GM23338 (cell line): ENCODE data around the gene ARHGAP12. TPM values are rescaled to one million over a fixed set of nuclear protein-coding genes. Genes with fewer than 3 reads are reported as not detected.

Source experiments
- ATAC-seq: fragments of 200-7000 bp; cut with Tn5 transposase; 3 replicates; pipeline ENCODE4 v1.9.1; 2020
- DNase-seq: peaks from one replicate; pipeline ENCODE4 v3.0.0-alpha.2; 2015; ENCODE audit warnings: low spot score
- H2AFZ ChIP-seq: fragments of 200-600 bp; sonication (generic); 2 replicates; pipeline ENCODE4 v1.8.0; 2016; ENCODE audit warnings: antibody characterized with exemption, mild to moderate bottlenecking, moderate library complexity
- H3F3A ChIP-seq: fragments of 200-600 bp; sonication (generic); replicated peaks from 2 replicates; pipeline ENCODE4 v1.8.0; 2017; ENCODE audit warnings: antibody characterized with exemption, mixed run types, low read depth
- H3K27ac ChIP-seq: fragments of 200-600 bp; sonication (generic); 2 replicates; pipeline ENCODE4 v1.6.1; 2016; ENCODE audit warnings: low read depth
- H3K27me3 ChIP-seq: fragments of 200-600 bp; sonication (generic); 2 replicates; pipeline ENCODE4 v1.8.0; 2016; ENCODE audit warnings: mild to moderate bottlenecking, mixed run types, moderate library complexity; ENCODE audit not compliant: insufficient read depth
- H3K36me3 ChIP-seq: fragments of 200-600 bp; sonication (generic); 2 replicates; pipeline ENCODE4 v1.8.0; 2016; ENCODE audit warnings: mild to moderate bottlenecking; ENCODE audit not compliant: insufficient read depth
- H3K4me1 ChIP-seq: fragments of 200-600 bp; sonication (generic); 2 replicates; pipeline ENCODE4 v1.8.0; 2016; ENCODE audit warnings: mild to moderate bottlenecking, moderate library complexity; ENCODE audit not compliant: insufficient read depth
- H3K4me2 ChIP-seq: fragments of 200-600 bp; sonication (generic); 2 replicates; pipeline ENCODE4 v1.7.1; 2017; ENCODE audit warnings: mixed run types
- H3K4me3 ChIP-seq: fragments of 200-600 bp; sonication (generic); 2 replicates; pipeline ENCODE4 v1.6.1; 2016; ENCODE audit warnings: mixed run types
- H3K79me2 ChIP-seq: fragments of 200-600 bp; sonication (generic); replicated peaks from 2 replicates; pipeline ENCODE4 v1.8.0; 2017; ENCODE audit warnings: mild to moderate bottlenecking; ENCODE audit not compliant: insufficient read depth
- H3K9me2 ChIP-seq: fragments of 200-600 bp; sonication (generic); 2 replicates; pipeline ENCODE4 v1.8.0; 2017; ENCODE audit not compliant: insufficient read depth
- H4K20me1 ChIP-seq: fragments of 200-600 bp; sonication (generic); replicated peaks from 2 replicates; pipeline ENCODE4 v1.8.0; 2017; ENCODE audit warnings: mild to moderate bottlenecking; ENCODE audit not compliant: insufficient read depth
- H3K27ac Mint-ChIP-seq: 2 replicates; pipeline ENCODE4 v1.8.0; 2020; ENCODE audit warnings: inconsistent platforms, mild to moderate bottlenecking, moderate library complexity, mixed read lengths
- H3K27me3 Mint-ChIP-seq: 3 replicates; pipeline ENCODE4 v1.8.0; 2022; ENCODE audit warnings: low read depth, mild to moderate bottlenecking, moderate library complexity, mixed read lengths, inconsistent platforms; ENCODE audit not compliant: insufficient read depth, poor library complexity
- H3K36me3 Mint-ChIP-seq: 3 replicates; pipeline ENCODE4 v1.8.0; 2021; ENCODE audit warnings: low read depth, mild to moderate bottlenecking, inconsistent platforms, moderate library complexity, mixed read lengths
- H3K4me1 Mint-ChIP-seq: 3 replicates; pipeline ENCODE4 v1.8.0; 2020; ENCODE audit warnings: mild to moderate bottlenecking, inconsistent platforms, mixed read lengths
- H3K4me3 Mint-ChIP-seq: 3 replicates; pipeline ENCODE4 v1.8.0; 2021; ENCODE audit warnings: moderate library complexity, mild to moderate bottlenecking, inconsistent platforms, mixed read lengths
- H3K9me3 Mint-ChIP-seq: 3 replicates; pipeline ENCODE4 v1.8.0; 2020; ENCODE audit warnings: moderate library complexity, mild to moderate bottlenecking, inconsistent platforms, mixed read lengths
- CREB1 ChIP-seq: fragments of 250-450 bp; sonication (Bioruptor Pico); IDR thresholded peaks from 2 replicates; pipeline ENCODE4 v1.5.0; 2020; ENCODE audit warnings: low read depth, mild to moderate bottlenecking, moderate library complexity
- EZH2 ChIP-seq: fragments of 200-600 bp; sonication (generic); IDR thresholded peaks from one replicate; pipeline ENCODE4 v1.8.0; 2017; ENCODE audit warnings: antibody characterized with exemption, mild to moderate bottlenecking, low read depth; ENCODE audit not compliant: unreplicated experiment
- EZH2phosphoT487 ChIP-seq: fragments of 200-600 bp; sonication (generic); IDR thresholded peaks from one replicate; pipeline ENCODE4 v1.8.1; 2018; ENCODE audit warnings: antibody characterized with exemption; ENCODE audit not compliant: unreplicated experiment
- JUNB ChIP-seq: IDR thresholded peaks from one replicate; pipeline ENCODE4 v1.6.1; 2016; ENCODE audit warnings: antibody characterized with exemption; ENCODE audit not compliant: unreplicated experiment
- NANOG ChIP-seq: IDR thresholded peaks from 2 replicates; pipeline ENCODE4 v1.6.1; 2016; ENCODE audit warnings: antibody characterized with exemption, borderline replicate concordance
- POLR2AphosphoS5 ChIP-seq: IDR thresholded peaks from 2 replicates; pipeline ENCODE4 v1.6.1; 2016; ENCODE audit warnings: antibody characterized with exemption, low read depth
- STAT1 ChIP-seq: IDR thresholded peaks from one replicate; pipeline ENCODE4 v1.6.1; 2016; ENCODE audit warnings: antibody characterized with exemption; ENCODE audit not compliant: unreplicated experiment
- ZNF114 ChIP-seq: fragments of 250-450 bp; sonication (Bioruptor Pico); IDR thresholded peaks from 2 replicates; pipeline ENCODE4 v1.5.0; 2020; ENCODE audit warnings: mild to moderate bottlenecking, moderate library complexity
- ZNF331 ChIP-seq: fragments of 250-450 bp; sonication (Bioruptor Pico); IDR thresholded peaks from 2 replicates; pipeline ENCODE4 v1.5.0; 2020; ENCODE audit warnings: low read depth, mild to moderate bottlenecking, moderate library complexity
- polyA plus RNA-seq: library from polyadenylated mRNA; unstranded; fragments of >200 nt; fragmentation: Nextera tagmentation; extraction: Ambion mirVana; gene quantifications from 2 replicates; pipeline ENCODE4 v1.2.1, GENCODE V29; 2016
- total RNA-seq: library from RNA; depleted of rRNA; stranded (reverse); fragments of >200 nt; shearing (Covaris generic); gene quantifications from 2 replicates; pipeline ENCODE4 v1.2.3, GENCODE V29; 2014
- TF ChIP-seq, protein P1 (sequence below), 2 experiments: fragments of 200-600 bp in 1 of 2; sonication (generic) in 1 of 2; conservative IDR thresholded peaks; 2 replicates each; pipeline versions ENCODE4 v1.5.1 to v1.6.1; 2016 to 2017; ENCODE audit warnings: antibody characterized with exemption in 2 of 2, low read depth in 2 of 2, mild to moderate bottlenecking in 2 of 2, moderate library complexity in 1 of 2
- TF ChIP-seq, protein P2 (sequence below): IDR thresholded peaks from 2 replicates; pipeline ENCODE4 v1.6.1; 2016; ENCODE audit warnings: antibody characterized with exemption
- TF ChIP-seq, protein P3 (sequence below): IDR thresholded peaks from one replicate; pipeline ENCODE4 v1.6.1; 2018; ENCODE audit warnings: antibody characterized with exemption; ENCODE audit not compliant: unreplicated experiment
- TF ChIP-seq, protein P4 (sequence below): fragments of 250-450 bp; sonication (Bioruptor Pico); IDR thresholded peaks from 2 replicates; pipeline ENCODE4 v1.5.0; 2020; ENCODE audit warnings: mild to moderate bottlenecking, moderate library complexity

Gene ARHGAP12
- total and polyA plus RNA-seq, 2 experiments from 2014 or later, result 27.5 to 50.7 TPM

DNA sequence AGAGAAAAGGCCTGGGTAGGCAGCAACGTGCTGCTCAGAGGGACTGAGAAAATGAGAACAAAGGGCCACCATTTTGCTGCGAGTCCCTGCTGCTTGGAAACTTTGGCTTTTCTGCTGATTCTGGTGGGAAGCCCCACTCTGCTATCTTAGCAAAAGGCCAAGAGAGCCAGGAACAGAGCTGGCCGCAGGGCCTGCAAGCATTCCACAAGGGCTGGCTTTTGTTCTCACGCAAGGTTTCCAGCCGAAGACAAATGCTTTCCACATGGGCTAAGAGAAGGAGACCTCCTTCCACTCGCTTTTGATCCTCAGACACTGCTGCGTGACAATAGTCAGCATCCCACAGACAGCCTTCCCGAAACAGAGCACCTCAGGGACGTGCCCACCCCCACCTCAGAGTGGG, 163.1 kb downstream of the ARHGAP12 start:
- peak overlapping the region; percentile 61; the same call in 1 of the 2 replicates for H3K27ac Mint-ChIP-seq

More for the DNA sequence above, 163.1 kb downstream of the ARHGAP12 start:
- ATAC-seq (no peak), DNase-seq (no peak)
- H3K36me3 Mint-ChIP-seq, result peaks cover 28% of the 10 kb centered on the region
- H3K4me1 Mint-ChIP-seq, result peaks cover 36% of the 10 kb centered on the region
- no peak overlapping the region for H3K27ac ChIP-seq
- no peaks in the 10 kb centered on the region for H3F3A ChIP-seq
- no peaks in the 10 kb centered on the region; the same call in 1 of the 2 replicates for H3K9me2 ChIP-seq
- no peaks in the 10 kb centered on the region for H3K36me3 ChIP-seq
- H2AFZ ChIP-seq, result peak overlapping the region; percentile 72
- no peak overlapping the region for H3K4me3 ChIP-seq
- peaks cover 5% of the 10 kb centered on the region; the same call in 1 of the 2 replicates for H3K4me1 ChIP-seq
- H3K27me3 Mint-ChIP-seq, result peaks cover 8% of the 10 kb centered on the region
- H4K20me1 ChIP-seq, result no peaks in the 10 kb centered on the region
- peaks cover 26% of the 10 kb centered on the region for H3K9me3 Mint-ChIP-seq
- TF ChIP-seq EZH2 (no peak), ZNF114 (CRISPR knock-in tag) (no peak), ZNF331 (CRISPR knock-in tag) (no peak), EZH2phosphoT487 (no peak), STAT1 (no peak), POLR2AphosphoS5 (no peak), CREB1 (no peak), JUNB (no peak), NANOG (no peak)
- TF ChIP-seq, protein P1, sequence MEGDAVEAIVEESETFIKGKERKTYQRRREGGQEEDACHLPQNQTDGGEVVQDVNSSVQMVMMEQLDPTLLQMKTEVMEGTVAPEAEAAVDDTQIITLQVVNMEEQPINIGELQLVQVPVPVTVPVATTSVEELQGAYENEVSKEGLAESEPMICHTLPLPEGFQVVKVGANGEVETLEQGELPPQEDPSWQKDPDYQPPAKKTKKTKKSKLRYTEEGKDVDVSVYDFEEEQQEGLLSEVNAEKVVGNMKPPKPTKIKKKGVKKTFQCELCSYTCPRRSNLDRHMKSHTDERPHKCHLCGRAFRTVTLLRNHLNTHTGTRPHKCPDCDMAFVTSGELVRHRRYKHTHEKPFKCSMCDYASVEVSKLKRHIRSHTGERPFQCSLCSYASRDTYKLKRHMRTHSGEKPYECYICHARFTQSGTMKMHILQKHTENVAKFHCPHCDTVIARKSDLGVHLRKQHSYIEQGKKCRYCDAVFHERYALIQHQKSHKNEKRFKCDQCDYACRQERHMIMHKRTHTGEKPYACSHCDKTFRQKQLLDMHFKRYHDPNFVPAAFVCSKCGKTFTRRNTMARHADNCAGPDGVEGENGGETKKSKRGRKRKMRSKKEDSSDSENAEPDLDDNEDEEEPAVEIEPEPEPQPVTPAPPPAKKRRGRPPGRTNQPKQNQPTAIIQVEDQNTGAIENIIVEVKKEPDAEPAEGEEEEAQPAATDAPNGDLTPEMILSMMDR (conservative IDR thresholded peaks at IDR 0.05; ENCODE audit: low read depth in 2 of 2), result no peak
- TF ChIP-seq, protein P2, sequence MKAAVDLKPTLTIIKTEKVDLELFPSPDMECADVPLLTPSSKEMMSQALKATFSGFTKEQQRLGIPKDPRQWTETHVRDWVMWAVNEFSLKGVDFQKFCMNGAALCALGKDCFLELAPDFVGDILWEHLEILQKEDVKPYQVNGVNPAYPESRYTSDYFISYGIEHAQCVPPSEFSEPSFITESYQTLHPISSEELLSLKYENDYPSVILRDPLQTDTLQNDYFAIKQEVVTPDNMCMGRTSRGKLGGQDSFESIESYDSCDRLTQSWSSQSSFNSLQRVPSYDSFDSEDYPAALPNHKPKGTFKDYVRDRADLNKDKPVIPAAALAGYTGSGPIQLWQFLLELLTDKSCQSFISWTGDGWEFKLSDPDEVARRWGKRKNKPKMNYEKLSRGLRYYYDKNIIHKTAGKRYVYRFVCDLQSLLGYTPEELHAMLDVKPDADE, result no peak
- TF ChIP-seq, protein P3, sequence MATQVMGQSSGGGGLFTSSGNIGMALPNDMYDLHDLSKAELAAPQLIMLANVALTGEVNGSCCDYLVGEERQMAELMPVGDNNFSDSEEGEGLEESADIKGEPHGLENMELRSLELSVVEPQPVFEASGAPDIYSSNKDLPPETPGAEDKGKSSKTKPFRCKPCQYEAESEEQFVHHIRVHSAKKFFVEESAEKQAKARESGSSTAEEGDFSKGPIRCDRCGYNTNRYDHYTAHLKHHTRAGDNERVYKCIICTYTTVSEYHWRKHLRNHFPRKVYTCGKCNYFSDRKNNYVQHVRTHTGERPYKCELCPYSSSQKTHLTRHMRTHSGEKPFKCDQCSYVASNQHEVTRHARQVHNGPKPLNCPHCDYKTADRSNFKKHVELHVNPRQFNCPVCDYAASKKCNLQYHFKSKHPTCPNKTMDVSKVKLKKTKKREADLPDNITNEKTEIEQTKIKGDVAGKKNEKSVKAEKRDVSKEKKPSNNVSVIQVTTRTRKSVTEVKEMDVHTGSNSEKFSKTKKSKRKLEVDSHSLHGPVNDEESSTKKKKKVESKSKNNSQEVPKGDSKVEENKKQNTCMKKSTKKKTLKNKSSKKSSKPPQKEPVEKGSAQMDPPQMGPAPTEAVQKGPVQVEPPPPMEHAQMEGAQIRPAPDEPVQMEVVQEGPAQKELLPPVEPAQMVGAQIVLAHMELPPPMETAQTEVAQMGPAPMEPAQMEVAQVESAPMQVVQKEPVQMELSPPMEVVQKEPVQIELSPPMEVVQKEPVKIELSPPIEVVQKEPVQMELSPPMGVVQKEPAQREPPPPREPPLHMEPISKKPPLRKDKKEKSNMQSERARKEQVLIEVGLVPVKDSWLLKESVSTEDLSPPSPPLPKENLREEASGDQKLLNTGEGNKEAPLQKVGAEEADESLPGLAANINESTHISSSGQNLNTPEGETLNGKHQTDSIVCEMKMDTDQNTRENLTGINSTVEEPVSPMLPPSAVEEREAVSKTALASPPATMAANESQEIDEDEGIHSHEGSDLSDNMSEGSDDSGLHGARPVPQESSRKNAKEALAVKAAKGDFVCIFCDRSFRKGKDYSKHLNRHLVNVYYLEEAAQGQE, result no peak
- TF ChIP-seq, protein P4, sequence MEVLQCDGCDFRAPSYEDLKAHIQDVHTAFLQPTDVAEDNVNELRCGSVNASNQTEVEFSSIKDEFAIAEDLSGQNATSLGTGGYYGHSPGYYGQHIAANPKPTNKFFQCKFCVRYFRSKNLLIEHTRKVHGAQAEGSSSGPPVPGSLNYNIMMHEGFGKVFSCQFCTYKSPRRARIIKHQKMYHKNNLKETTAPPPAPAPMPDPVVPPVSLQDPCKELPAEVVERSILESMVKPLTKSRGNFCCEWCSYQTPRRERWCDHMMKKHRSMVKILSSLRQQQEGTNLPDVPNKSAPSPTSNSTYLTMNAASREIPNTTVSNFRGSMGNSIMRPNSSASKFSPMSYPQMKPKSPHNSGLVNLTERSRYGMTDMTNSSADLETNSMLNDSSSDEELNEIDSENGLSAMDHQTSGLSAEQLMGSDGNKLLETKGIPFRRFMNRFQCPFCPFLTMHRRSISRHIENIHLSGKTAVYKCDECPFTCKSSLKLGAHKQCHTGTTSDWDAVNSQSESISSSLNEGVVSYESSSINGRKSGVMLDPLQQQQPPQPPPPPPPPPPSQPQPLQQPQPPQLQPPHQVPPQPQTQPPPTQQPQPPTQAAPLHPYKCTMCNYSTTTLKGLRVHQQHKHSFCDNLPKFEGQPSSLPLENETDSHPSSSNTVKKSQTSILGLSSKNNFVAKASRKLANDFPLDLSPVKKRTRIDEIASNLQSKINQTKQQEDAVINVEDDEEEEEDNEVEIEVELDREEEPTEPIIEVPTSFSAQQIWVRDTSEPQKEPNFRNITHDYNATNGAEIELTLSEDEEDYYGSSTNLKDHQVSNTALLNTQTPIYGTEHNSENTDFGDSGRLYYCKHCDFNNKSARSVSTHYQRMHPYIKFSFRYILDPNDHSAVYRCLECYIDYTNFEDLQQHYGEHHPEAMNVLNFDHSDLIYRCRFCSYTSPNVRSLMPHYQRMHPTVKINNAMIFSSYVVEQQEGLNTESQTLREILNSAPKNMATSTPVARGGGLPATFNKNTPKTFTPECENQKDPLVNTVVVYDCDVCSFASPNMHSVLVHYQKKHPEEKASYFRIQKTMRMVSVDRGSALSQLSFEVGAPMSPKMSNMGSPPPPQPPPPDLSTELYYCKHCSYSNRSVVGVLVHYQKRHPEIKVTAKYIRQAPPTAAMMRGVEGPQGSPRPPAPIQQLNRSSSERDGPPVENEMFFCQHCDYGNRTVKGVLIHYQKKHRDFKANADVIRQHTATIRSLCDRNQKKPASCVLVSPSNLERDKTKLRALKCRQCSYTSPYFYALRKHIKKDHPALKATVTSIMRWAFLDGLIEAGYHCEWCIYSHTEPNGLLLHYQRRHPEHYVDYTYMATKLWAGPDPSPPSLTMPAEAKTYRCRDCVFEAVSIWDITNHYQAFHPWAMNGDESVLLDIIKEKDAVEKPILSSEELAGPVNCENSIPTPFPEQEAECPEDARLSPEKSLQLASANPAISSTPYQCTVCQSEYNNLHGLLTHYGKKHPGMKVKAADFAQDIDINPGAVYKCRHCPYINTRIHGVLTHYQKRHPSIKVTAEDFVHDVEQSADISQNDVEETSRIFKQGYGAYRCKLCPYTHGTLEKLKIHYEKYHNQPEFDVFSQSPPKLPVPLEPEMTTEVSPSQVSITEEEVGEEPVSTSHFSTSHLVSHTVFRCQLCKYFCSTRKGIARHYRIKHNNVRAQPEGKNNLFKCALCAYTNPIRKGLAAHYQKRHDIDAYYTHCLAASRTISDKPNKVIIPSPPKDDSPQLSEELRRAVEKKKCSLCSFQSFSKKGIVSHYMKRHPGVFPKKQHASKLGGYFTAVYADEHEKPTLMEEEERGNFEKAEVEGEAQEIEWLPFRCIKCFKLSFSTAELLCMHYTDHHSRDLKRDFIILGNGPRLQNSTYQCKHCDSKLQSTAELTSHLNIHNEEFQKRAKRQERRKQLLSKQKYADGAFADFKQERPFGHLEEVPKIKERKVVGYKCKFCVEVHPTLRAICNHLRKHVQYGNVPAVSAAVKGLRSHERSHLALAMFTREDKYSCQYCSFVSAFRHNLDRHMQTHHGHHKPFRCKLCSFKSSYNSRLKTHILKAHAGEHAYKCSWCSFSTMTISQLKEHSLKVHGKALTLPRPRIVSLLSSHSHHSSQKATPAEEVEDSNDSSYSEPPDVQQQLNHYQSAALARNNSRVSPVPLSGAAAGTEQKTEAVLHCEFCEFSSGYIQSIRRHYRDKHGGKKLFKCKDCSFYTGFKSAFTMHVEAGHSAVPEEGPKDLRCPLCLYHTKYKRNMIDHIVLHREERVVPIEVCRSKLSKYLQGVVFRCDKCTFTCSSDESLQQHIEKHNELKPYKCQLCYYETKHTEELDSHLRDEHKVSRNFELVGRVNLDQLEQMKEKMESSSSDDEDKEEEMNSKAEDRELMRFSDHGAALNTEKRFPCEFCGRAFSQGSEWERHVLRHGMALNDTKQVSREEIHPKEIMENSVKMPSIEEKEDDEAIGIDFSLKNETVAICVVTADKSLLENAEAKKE, result no peak
- H3K4me2 ChIP-seq, result no peak overlapping the region
- no peak overlapping the region for H3K4me3 Mint-ChIP-seq
- H3K27me3 ChIP-seq, result no peaks in the 10 kb centered on the region
- H3K79me2 ChIP-seq, result no peaks in the 10 kb centered on the region
